HG03108 (cell line): ENCODE measurements around the gene MUS81.

Source experiments
- ATAC-seq: cut with Tn5 transposase; IDR thresholded peaks from one replicate; pipeline ENCODE4 v1.9.1; 2021; ENCODE audit warnings: moderate library complexity; ENCODE audit not compliant: unreplicated experiment

Gene MUS81

GRCh38 chr11:65871811-65872548 is 11.7 kb downstream of the MUS81 start:
- ATAC-seq = no peak

GRCh38 chr11:65872586-65873317 is 12.5 kb downstream of the MUS81 start, which contains the start of gene EFEMP2:
Gene EFEMP2, minus strand, starts transcription at chr11:65872800. Its CDS starts 446 bp downstream, at chr11:65872354.
- ATAC-seq = no peak

- ATAC-seq = peak; percentile 68
Observed at GRCh38 chr11:65873318-65874156, 13.3 kb downstream of the MUS81 start.

- no peak for ATAC-seq
Observed at GRCh38 chr11:65879617-65880016, 19.4 kb downstream of the MUS81 start, which contains the start of gene CTSW. Gene CTSW, plus strand, starts transcription at chr11:65879837. Its CDS starts 18 bp downstream, at chr11:65879855.

GRCh38 chr11:65880027-65880426 is 19.8 kb downstream of the MUS81 start:
- ATAC-seq = no peak

GRCh38 chr11:65880844-65881421 is 20.7 kb downstream of the MUS81 start:
- ATAC-seq = no peak

GRCh38 chr11:65882120-65883057 is 22.2 kb downstream of the MUS81 start:
- no peak for ATAC-seq

GRCh38 chr11:65883058-65883761 is 23.0 kb downstream of the MUS81 start:
- ATAC-seq = no peak

GRCh38 chr11:65883786-65884715 is 23.8 kb downstream of the MUS81 start:
- no peak for ATAC-seq

GRCh38 chr11:65884716-65885092 is 24.5 kb downstream of the MUS81 start:
- no peak for ATAC-seq

- no peak for ATAC-seq
Observed at GRCh38 chr11:65885231-65885630, 25.0 kb downstream of the MUS81 start.

GRCh38 chr11:65885808-65886536 is 25.7 kb downstream of the MUS81 start:
- ATAC-seq = no peak

GRCh38 chr11:65886826-65887722 is 26.8 kb downstream of the MUS81 start:
- no peak for ATAC-seq

GRCh38 chr11:65887723-65888162 is 27.5 kb downstream of the MUS81 start:
- no peak for ATAC-seq

GRCh38 chr11:65888163-65888814 is 28.1 kb downstream of the MUS81 start, which contains the start of gene FIBP:
Gene FIBP, minus strand, starts transcription at chr11:65888471. Its CDS starts 53 bp downstream, at chr11:65888418.
- ATAC-seq = peak; percentile 37
